Common myeloid progenitor, CD34-positive (primary cell): ENCODE data around the gene ANK3.

Source experiments
- CTCF ChIA-PET: fragments of 350-600 bp; sonication (Branson Sonifier 250); formaldehyde crosslinking; loops from one replicate; lab custom pipeline; 2021; ENCODE audit warnings: antibody characterized with exemption; lab: Charles Lee
- POLR2A ChIA-PET: fragments of 350-600 bp; sonication (Branson Sonifier 250); formaldehyde crosslinking; loops from one replicate; lab custom pipeline; 2021; ENCODE audit warnings: antibody characterized with exemption; lab: Charles Lee
- DNase-seq, 3 donors: peaks; one replicate each; pipeline versions ENCODE4 v3.0.0 to v3.0.0-alpha.2; 2013
- H3K27ac ChIP-seq, 2 experiments: 1 replicate in 1 of 2; 2 replicates in 1 of 2; pipeline ENCODE4 v1.7.0; 2013; ENCODE audit warnings: inconsistent platforms in 2 of 2, low read length in 2 of 2, mild to moderate bottlenecking in 2 of 2, low read depth in 1 of 2, moderate library complexity in 1 of 2; ENCODE audit not compliant: severe bottlenecking in 2 of 2, insufficient read depth in 1 of 2, poor library complexity in 1 of 2
- H3K27me3 ChIP-seq, 5 experiments: replicated peaks in 2 of 5; 1 replicate in 3 of 5; 2 replicates in 2 of 5; pipeline versions ENCODE4 v1.6.1 to v1.7.0; 2013; ENCODE audit warnings: low read length in 4 of 5, mild to moderate bottlenecking in 2 of 5, moderate library complexity in 2 of 5, inconsistent platforms in 1 of 5; ENCODE audit not compliant: insufficient read depth in 5 of 5, control insufficient read depth in 4 of 5
- H3K36me3 ChIP-seq, 4 experiments: 1 replicate in 2 of 4; 2 replicates in 2 of 4; pipeline versions ENCODE4 v1.6.1 to v1.7.0; 2013; ENCODE audit warnings: low read length in 3 of 4, control low read depth in 1 of 4, mild to moderate bottlenecking in 1 of 4; ENCODE audit not compliant: control insufficient read depth in 4 of 4, insufficient read depth in 4 of 4
- H3K4me1 ChIP-seq, 4 experiments: 1 replicate in 3 of 4; 2 replicates in 1 of 4; pipeline versions ENCODE4 v1.6.1 to v1.7.1; 2013; ENCODE audit warnings: low read length in 3 of 4, mild to moderate bottlenecking in 3 of 4, control low read depth in 1 of 4, inconsistent platforms in 1 of 4, moderate library complexity in 1 of 4; ENCODE audit not compliant: control insufficient read depth in 4 of 4, insufficient read depth in 4 of 4; ENCODE audit errors: control extremely low read depth in 1 of 4
- H3K4me3 ChIP-seq, 7 experiments: 1 replicate in 4 of 7; 2 replicates in 3 of 7; pipeline versions ENCODE4 v1.5.1 to v1.7.0; 2013; ENCODE audit warnings: mild to moderate bottlenecking in 7 of 7, low read length in 6 of 7, moderate library complexity in 6 of 7, inconsistent platforms in 2 of 7, low read depth in 2 of 7, control low read depth in 1 of 7; ENCODE audit not compliant: insufficient read depth in 4 of 7, control insufficient read depth in 1 of 7; ENCODE audit errors: extremely low read depth in 1 of 7
- H3K9me3 ChIP-seq, 5 experiments: 1 replicate in 4 of 5; 2 replicates in 1 of 5; pipeline versions ENCODE4 v1.6.1 to v1.7.1; 2013; ENCODE audit warnings: low read length in 4 of 5, mild to moderate bottlenecking in 2 of 5, inconsistent platforms in 1 of 5, low read depth in 1 of 5, moderate library complexity in 1 of 5; ENCODE audit not compliant: control insufficient read depth in 4 of 5, insufficient read depth in 2 of 5; ENCODE audit errors: control extremely low read depth in 1 of 5
- WGBS: methylation state at CpG from one replicate; pipeline ENCODE4 v1.1.5; 2013; ENCODE audit not compliant: insufficient coverage; 5-methylcytosine and 5-hydroxymethylcytosine counted together

Gene ANK3

GRCh38 chr10:60399328-60399727 is 9.7 kb upstream of the ANK3 start:
- no peaks in the 10 kb centered on the region for H3K4me1 ChIP-seq
- 100% methylated on average over 4 of the region's 8 CpGs for WGBS
- no peaks in the 10 kb centered on the region for H3K36me3 ChIP-seq
- H3K27ac ChIP-seq = no peak overlapping the region
- ChIA-PET CTCF (interaction anchor here (0.6 to 1.3 kb wide), 2 partner anchors 12 to 109 kb away, joined by 3 read pairs; no protein-coding TSS in a partner anchor), POLR2A (no interaction called here)
- H3K9me3 ChIP-seq = peaks cover 0 to 4% (median 2%) of the 10 kb centered on the region in 5 experiments
- no peak for DNase-seq
- H3K4me3 ChIP-seq = no peak overlapping the region
- no peaks in the 10 kb centered on the region for H3K27me3 ChIP-seq

DNA sequence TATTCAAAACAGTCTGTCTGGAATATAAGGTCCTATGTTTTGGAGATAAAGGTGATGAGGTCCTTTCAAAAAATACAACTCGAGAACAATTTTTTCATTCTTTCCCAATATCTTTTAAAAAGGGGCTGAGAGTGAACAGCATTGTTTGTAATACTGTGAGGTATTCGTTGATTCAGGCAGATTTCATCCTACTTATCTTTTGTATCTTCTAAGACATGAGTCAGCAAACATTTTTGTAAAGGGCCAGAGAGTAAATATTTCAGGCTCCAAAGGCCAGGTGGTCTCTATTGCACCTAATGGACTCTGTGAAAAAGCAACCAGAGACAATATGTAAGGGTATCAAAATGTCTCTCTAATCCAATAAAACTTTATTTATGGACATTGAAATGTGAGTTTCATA is 8.1 kb upstream of the ANK3 start:
- CTCF ChIA-PET = no interaction called here
- no CpG with 5 or more reads among the region's 2 CpGs for WGBS
- Histone ChIP-seq H3K9me3 (peaks cover 0 to 4% (median 0%) of the 10 kb centered on the region in 5 experiments), H3K27ac (no peak overlapping the region), H3K4me3 (no peak overlapping the region), H3K27me3 (no peaks in the 10 kb centered on the region), H3K4me1 (no peaks in the 10 kb centered on the region), H3K36me3 (no peaks in the 10 kb centered on the region)
- POLR2A ChIA-PET = no interaction called here
- no peak for DNase-seq

DNA sequence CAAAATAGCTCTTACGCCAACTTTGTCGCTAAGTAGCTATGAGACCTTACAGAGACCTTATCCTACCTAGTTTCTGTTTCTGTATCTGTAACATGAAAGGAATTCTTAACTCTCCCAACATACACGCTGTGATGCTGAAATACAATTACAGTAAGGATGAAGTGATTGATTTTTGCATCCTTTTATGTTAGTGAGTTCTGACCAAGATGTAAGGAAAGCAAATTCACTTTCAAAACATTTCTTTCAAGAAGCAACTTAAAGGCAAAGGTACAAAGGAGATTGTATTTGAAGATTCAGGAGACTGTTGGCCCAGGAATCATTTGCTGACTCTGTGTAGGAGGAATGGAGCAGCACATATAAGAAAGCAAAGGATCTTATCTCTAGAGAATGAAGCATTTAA is 7.1 kb upstream of the ANK3 start:
- Histone ChIP-seq H3K27ac (no peak overlapping the region), H3K36me3 (no peaks in the 10 kb centered on the region), H3K4me1 (no peaks in the 10 kb centered on the region), H3K27me3 (no peaks in the 10 kb centered on the region), H3K4me3 (no peak overlapping the region), H3K9me3 (no peaks in the 10 kb centered on the region)
- CTCF ChIA-PET = no interaction called here
- WGBS = no CpG with 5 or more reads among the region's 3 CpGs
- no peak for DNase-seq
- POLR2A ChIA-PET = no interaction called here

GRCh38 chr10:60395711-60396110 is 6.0 kb upstream of the ANK3 start:
- WGBS = 93% methylated on average over 4 of the region's 7 CpGs
- ChIA-PET POLR2A (no interaction called here), CTCF (interaction anchor here (1.0 kb wide), 1 partner anchor 35 kb away, joined by 5 read pairs; no protein-coding TSS in a partner anchor)
- Histone ChIP-seq H3K4me3 (no peak overlapping the region), H3K9me3 (no peaks in the 10 kb centered on the region), H3K4me1 (no peaks in the 10 kb centered on the region), H3K36me3 (peaks cover 0 to under 1% (median 0%) of the 10 kb centered on the region in 4 experiments), H3K27ac (no peak overlapping the region), H3K27me3 (no peaks in the 10 kb centered on the region)
- DNase-seq = no peak

GRCh38 chr10:60394446-60394845 is 4.8 kb upstream of the ANK3 start:
- Histone ChIP-seq H3K27me3 (no peaks in the 10 kb centered on the region), H3K9me3 (no peaks in the 10 kb centered on the region), H3K4me3 (no peak overlapping the region), H3K36me3 (peaks cover 0 to 2% (median 0%) of the 10 kb centered on the region in 4 experiments), H3K4me1 (no peaks in the 10 kb centered on the region), H3K27ac (no peak overlapping the region)
- DNase-seq = peak in 2 of 3 donors; percentile 0 to 1
- no CpG with 5 or more reads among the region's 2 CpGs for WGBS
- ChIA-PET CTCF (interaction anchor here (1.0 kb wide), 1 partner anchor 34 kb away, joined by 5 read pairs; no protein-coding TSS in a partner anchor), POLR2A (no interaction called here)

DNA sequence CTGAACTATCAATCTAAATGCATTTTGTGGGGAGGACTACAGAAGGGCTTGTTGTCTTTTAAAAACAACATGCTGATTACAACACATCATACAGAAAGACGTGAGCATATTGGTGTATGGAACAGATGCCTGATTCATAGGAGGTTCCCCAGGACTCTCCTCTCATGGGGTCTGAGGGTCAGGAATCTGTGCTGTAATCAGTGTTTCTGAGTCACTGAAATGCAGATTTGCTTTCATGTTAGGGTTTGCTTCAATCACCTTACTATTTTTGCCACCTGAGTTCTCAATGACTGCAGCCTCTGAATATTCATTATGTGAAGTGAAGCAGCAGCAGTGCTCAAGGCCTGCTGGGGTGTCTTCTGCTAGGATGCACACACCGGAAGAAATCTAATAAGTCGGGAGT is 550 bp upstream of the ANK3 start:
- Histone ChIP-seq H3K4me1 (peaks cover 0 to 2% (median 0%) of the 10 kb centered on the region in 4 experiments), H3K27me3 (no peaks in the 10 kb centered on the region), H3K36me3 (peaks cover 0 to 2% (median 0%) of the 10 kb centered on the region in 4 experiments), H3K27ac (no peak overlapping the region), H3K4me3 (no peak overlapping the region), H3K9me3 (no peaks in the 10 kb centered on the region)
- POLR2A ChIA-PET = no interaction called here
- no peak for DNase-seq
- no CpG with 5 or more reads among the region's 3 CpGs for WGBS
- CTCF ChIA-PET = no interaction called here

- Histone ChIP-seq H3K27ac (no peak overlapping the region), H3K36me3 (peaks cover 0 to 2% (median 0%) of the 10 kb centered on the region in 4 experiments), H3K4me3 (no peak overlapping the region), H3K9me3 (no peaks in the 10 kb centered on the region), H3K27me3 (no peaks in the 10 kb centered on the region), H3K4me1 (peaks cover 0 to 2% (median 0%) of the 10 kb centered on the region in 4 experiments)
- 56% methylated on average over 5 of the region's 7 CpGs for whole genome bisulfite sequencing
- CTCF ChIA-PET = no interaction called here
- peak in 2 of 3 donors; percentile 2 to 4 for DNase-seq
- POLR2A ChIA-PET = no interaction called here
Measured at GRCh38 chr10:60388709-60389301, 870 bp downstream of the ANK3 start.
